Neural cell (in vitro differentiated cells): ENCODE results near the gene NSG1.

Source experiments
- CTCF ChIP-seq: fragments of 450-650 bp; IDR thresholded peaks from 2 replicates; pipeline ENCODE4 v1.5.1; 2014; ENCODE audit warnings: antibody characterized with exemption, mild to moderate bottlenecking, moderate library complexity; ENCODE audit not compliant: poor library complexity, severe bottlenecking
- EP300 ChIP-seq: fragments of 450-650 bp; conservative IDR thresholded peaks from 2 replicates; pipeline ENCODE4 v1.6.1; 2014; ENCODE audit warnings: antibody characterized with exemption, mild to moderate bottlenecking, moderate library complexity; ENCODE audit not compliant: poor library complexity, severe bottlenecking
- EZH2 ChIP-seq: fragments of 200-600, 300-800 bp; shearing (Covaris generic), sonication (generic); IDR thresholded peaks from 2 replicates; pipeline ENCODE4 v1.6.1; 2014; ENCODE audit warnings: antibody characterized with exemption, low read length, borderline replicate concordance, mild to moderate bottlenecking; ENCODE audit not compliant: insufficient read depth, poor library complexity, severe bottlenecking
- POLR2AphosphoS5 ChIP-seq: IDR thresholded peaks from 2 replicates; pipeline ENCODE4 v1.6.1; 2012
- RAD21 ChIP-seq: fragments of 450-650 bp; conservative IDR thresholded peaks from 2 replicates; pipeline ENCODE4 v1.6.1; 2014; ENCODE audit warnings: antibody characterized with exemption, mild to moderate bottlenecking, moderate library complexity
- SMC3 ChIP-seq: fragments of 450-650 bp; conservative IDR thresholded peaks from 2 replicates; pipeline ENCODE4 v1.6.1; 2014; ENCODE audit warnings: antibody characterized with exemption, mild to moderate bottlenecking, moderate library complexity; ENCODE audit not compliant: poor library complexity
- TAF1 ChIP-seq: IDR thresholded peaks from 2 replicates; pipeline ENCODE4 v1.6.1; 2012; ENCODE audit warnings: low read depth

DNA sequence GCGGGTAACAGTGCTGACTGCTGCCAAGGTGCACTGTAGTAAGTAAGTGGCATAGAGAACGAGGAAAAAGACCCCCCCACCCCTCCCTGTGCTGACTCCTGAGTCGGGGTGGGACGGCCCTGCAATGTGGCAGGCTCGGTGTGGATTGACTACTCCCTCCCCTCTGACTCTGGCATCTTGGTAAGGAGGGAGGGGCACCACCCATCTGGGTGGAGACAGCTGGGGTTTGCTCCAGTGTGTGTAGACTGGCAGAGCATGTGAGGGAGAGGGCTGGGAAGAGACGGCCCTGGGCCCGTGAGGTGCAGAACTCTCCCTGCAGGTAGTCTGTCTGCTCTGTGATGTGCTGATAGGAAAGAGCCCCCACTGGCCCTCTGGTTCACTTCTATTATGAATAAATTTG is 31.0 kb downstream of the NSG1 start:
- TF ChIP-seq RAD21 (no peak), SMC3 (no peak), CTCF (no peak), EZH2 (no peak), EP300 (no peak), POLR2AphosphoS5 (no peak), TAF1 (no peak)
